Lower leg skin (tissue), 4 donors: Measurements from ENCODE around the gene RRP36. TPM values are rescaled to one million over a fixed set of nuclear protein-coding genes. Genes with fewer than 3 reads are reported as not detected.

ENCODE experiments used
- DNase-seq, 2 donors: peaks; one replicate each; pipeline ENCODE4 v3.0.0-alpha.2; 2019; ENCODE audit warnings: low spot score in 2 of 2
- H3K4me3 ChIP-seq: fragments of 200-600 bp; sonication (generic); 2 replicates; pipeline ENCODE4 v1.5.1; 2017; ENCODE audit warnings: mild to moderate bottlenecking, low read depth; ENCODE audit not compliant: poor library complexity, severe bottlenecking
- CTCF ChIP-seq, 3 donors: fragments of 450-650 bp; IDR thresholded peaks; one replicate each; pipeline ENCODE4 v1.5.1; 2016; ENCODE audit warnings: antibody characterized with exemption in 3 of 3, mild to moderate bottlenecking in 3 of 3, moderate library complexity in 2 of 3
- POLR2A ChIP-seq, 2 donors: fragments of 450-650 bp; IDR thresholded peaks; one replicate each; pipeline ENCODE4 v1.6.1; 2016 to 2017; ENCODE audit warnings: antibody characterized with exemption in 2 of 2, mild to moderate bottlenecking in 1 of 2, moderate library complexity in 1 of 2
- WGBS, 2 donors: methylation state at CpG; one replicate each; pipeline ENCODE4 v1.1.5; 2018; 5-methylcytosine and 5-hydroxymethylcytosine counted together
- intact Hi-C: fragments of 100-400 bp; cut with DNase I; formaldehyde crosslinking; loops from one replicate; pipeline ENCODE4 v1.15.0; 2023; ENCODE audit warnings: low total_unique reads
- total RNA-seq, 4 donors: library from RNA; depleted of rRNA; stranded (reverse); fragments of >200 nt; gene quantifications; one replicate each; pipeline ENCODE4 v1.1.0, GENCODE V29; 2016

RRP36 gene
- total RNA-seq, 4 donors from 2014 or later: 38.5 to 61.9 (median 56.7) TPM

DNA sequence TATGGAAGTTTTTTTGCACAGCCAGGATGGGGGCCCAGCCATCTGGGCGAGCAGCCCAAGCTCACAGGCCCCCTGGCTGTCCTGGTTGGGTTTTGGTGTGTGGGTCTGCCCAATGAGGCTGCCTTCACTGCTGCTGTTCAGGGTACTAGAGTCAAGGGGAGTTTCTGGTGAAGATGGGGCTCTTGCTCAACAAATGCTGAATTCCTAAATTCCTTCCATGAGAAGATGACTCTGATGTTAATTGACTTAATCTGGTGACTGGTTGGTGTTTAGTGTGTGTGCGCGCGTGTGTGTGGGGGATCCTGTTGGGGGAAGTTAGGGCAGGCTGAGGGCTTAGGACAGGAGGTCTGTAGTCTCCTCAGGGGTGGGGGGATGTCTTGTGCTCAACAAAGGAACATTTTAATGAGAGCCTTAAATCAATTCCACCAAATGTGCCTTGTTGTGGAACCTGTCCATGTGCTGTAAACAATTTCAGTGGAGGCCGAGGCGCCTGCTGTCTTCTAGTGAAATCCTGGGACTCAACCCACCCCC lies 56.6 kb downstream of the RRP36 start:
- intact Hi-C loops: no loop called here
- no peak for DNase-seq
- H3K4me3 ChIP-seq: no peak overlapping the region
- TF ChIP-seq CTCF (IDR thresholded peaks at IDR 0.05) (no peak), POLR2A (IDR thresholded peaks at IDR 0.05) (no peak)
- WGBS, 2 donors: 84 to 88% methylated on average over 6 of the region's 6 CpGs

DNA sequence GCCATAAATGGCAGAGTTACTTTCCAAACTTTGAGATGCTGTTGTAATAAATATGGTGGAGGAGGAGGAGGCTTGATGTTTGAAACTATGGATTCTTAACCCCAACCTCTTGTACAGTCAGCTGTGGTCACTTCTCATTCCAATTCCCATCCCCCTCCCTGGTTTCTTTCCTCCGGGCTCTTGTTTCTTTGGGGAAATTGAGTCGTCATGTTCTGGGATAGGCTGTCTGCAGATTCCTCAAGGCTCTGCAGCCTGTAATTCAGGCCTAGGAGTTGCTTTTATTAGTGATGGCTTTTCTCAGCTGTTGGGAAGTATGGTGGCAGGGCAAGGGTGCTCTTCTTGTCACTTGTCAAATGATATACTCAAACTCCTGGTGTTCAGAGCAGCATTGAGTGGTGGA lies 57.3 kb downstream of the RRP36 start:
- H3K4me3 ChIP-seq: no peak overlapping the region
- WGBS, 2 donors: 74 to 89% methylated on average over 2 of the region's 2 CpGs
- intact Hi-C loops: no loop called here

More for the DNA sequence above, 57.3 kb downstream of the RRP36 start:
- no peak for DNase-seq
- TF ChIP-seq CTCF (IDR thresholded peaks at IDR 0.05) (no peak), POLR2A (IDR thresholded peaks at IDR 0.05) (no peak)

Other genes with a start within 250 kb of the RRP36 start
- 10 to 100 TPM; 19.4 to 23.4 (median 20.5) TPM for gene BICRAL, start 239.6 kb upstream of the RRP36 start, total RNA-seq
- gene RPL7L1, start 142.0 kb upstream of the RRP36 start, total RNA-seq: 10 to 100 TPM; 73.4 to 95.9 (median 80.9) TPM
- gene PTCRA, start 105.6 kb upstream of the RRP36 start, total RNA-seq: not detected
- gene CNPY3, start 92.1 kb upstream of the RRP36 start, total RNA-seq: 10 to 100 TPM; 15.6 to 28.9 (median 19.7) TPM
- 1 to 10 TPM in 1 of 4 donors, under 1 TPM in 3; 0.25 to 1.4 (median 0.60) TPM for gene GNMT, start 60.9 kb upstream of the RRP36 start, total RNA-seq
- 10 to 100 TPM; 13.9 to 37.6 (median 25.7) TPM for gene PEX6, start 42.4 kb upstream of the RRP36 start, total RNA-seq
- gene PPP2R5D, start 37.1 kb upstream of the RRP36 start, total RNA-seq: 10 to 100 TPM; 26.3 to 49.4 (median 40.8) TPM
- 10 to 100 TPM; 59.5 to 99.9 (median 77.5) TPM for gene MEA1, start 7.7 kb upstream of the RRP36 start, total RNA-seq
- 10 to 100 TPM; 75.1 to 84.7 (median 79.6) TPM for gene KLHDC3, start 7.4 kb upstream of the RRP36 start, total RNA-seq
- gene CUL7, start 32.2 kb downstream of the RRP36 start, total RNA-seq: 10 to 100 TPM; 11.8 to 18.2 (median 13.6) TPM
- 10 to 100 TPM; 19.0 to 37.9 (median 27.3) TPM for gene MRPL2, start 37.8 kb downstream of the RRP36 start, total RNA-seq
- 10 to 100 TPM; 18.0 to 25.7 (median 21.3) TPM for gene KLC4, start 38.0 kb downstream of the RRP36 start, total RNA-seq
- 10 to 100 TPM; 40.9 to 51.9 (median 49.7) TPM for gene PTK7, start 54.7 kb downstream of the RRP36 start, total RNA-seq
- gene SRF, start 149.6 kb downstream of the RRP36 start, total RNA-seq: 10 to 100 TPM; 14.8 to 25.8 (median 25.5) TPM
- gene CUL9, start 160.6 kb downstream of the RRP36 start, total RNA-seq: 10 to 100 TPM; 38.7 to 64.4 (median 47.4) TPM
- 10 to 100 TPM; 48.5 to 77.0 (median 61.2) TPM for gene DNPH1, start 207.9 kb downstream of the RRP36 start, total RNA-seq
- gene TTBK1, start 221.9 kb downstream of the RRP36 start, total RNA-seq: under 1 TPM in 1 of 4 donors, not detected in 3; 0.08 TPM